ENCODE results near the gene ATXN10.
"Not testable (repeated sequence)": the region's sequence is repeated elsewhere in the genome, so short reads cannot be mapped to it uniquely, and the experiment has no call there.

ATXN10 gene

GRCh38 chr22:45645150-45645525 lies 26.5 kb upstream of the ATXN10 start:
- DNase-seq: no peak

- peak; percentile 59 to 60 for DNase-seq
These were observed 25.9 kb upstream of the ATXN10 start for GRCh38 chr22:45645526-45646414.

GRCh38 chr22:45647532-45648225 lies 24.0 kb upstream of the ATXN10 start:
- no peak for DNase-seq

- no peak for DNase-seq
These were observed 23.1 kb upstream of the ATXN10 start for GRCh38 chr22:45648301-45649117.

GRCh38 chr22:45649809-45650208 lies 21.8 kb upstream of the ATXN10 start:
- DNase-seq: no peak

- DNase-seq: no peak
These were observed 20.9 kb upstream of the ATXN10 start for GRCh38 chr22:45650721-45651120.

- DNase-seq: no peak
These were observed 19.6 kb upstream of the ATXN10 start for GRCh38 chr22:45651931-45652528.

- DNase-seq: no peak
These were observed 15.1 kb upstream of the ATXN10 start for GRCh38 chr22:45656577-45656976.

- DNase-seq: no peak
These were observed 13.9 kb upstream of the ATXN10 start for GRCh38 chr22:45657701-45658100.

- DNase-seq: no peak
These were observed 7.4 kb upstream of the ATXN10 start for GRCh38 chr22:45664136-45664646.

GRCh38 chr22:45667486-45667885 lies 4.1 kb upstream of the ATXN10 start:
- DNase-seq: no peak

- not testable (repeated sequence) for DNase-seq
These were observed 1.3 kb upstream of the ATXN10 start for GRCh38 chr22:45670363-45670762.

GRCh38 chr22:45670981-45671782 lies 452 bp upstream of the ATXN10 start:
- DNase-seq: no peak

GRCh38 chr22:45672564-45673481 lies 1.2 kb downstream of the ATXN10 start:
- DNase-seq: no peak

- peak; percentile 79 to 88 for DNase-seq
These were observed 2.0 kb downstream of the ATXN10 start for GRCh38 chr22:45673482-45674175.

- DNase-seq: no peak
These were observed 4.4 kb downstream of the ATXN10 start for GRCh38 chr22:45676024-45676423.

GRCh38 chr22:45677063-45677462 lies 5.4 kb downstream of the ATXN10 start:
- DNase-seq: no peak

GRCh38 chr22:45678961-45679912 lies 7.6 kb downstream of the ATXN10 start:
- DNase-seq: no peak

All from Kasumi-1 (cell line).